AG04450 (cell line): ENCODE data around the gene LY86. TPM values are rescaled to one million over a fixed set of nuclear protein-coding genes. Genes with fewer than 3 reads are reported as not detected.
A peak's percentile ranks its signal among the peaks of the same experiment; 100 is the strongest.

ENCODE experiments used
- CTCF ChIA-PET: fragments of 300-600, 350-600 bp; formaldehyde crosslinking; extraction: SDS; loops from one replicate; lab custom pipeline; 2022; ENCODE audit warnings: antibody characterized with exemption, inconsistent platforms; lab: Charles Lee
- POLR2A ChIA-PET: fragments of 350-600 bp; formaldehyde crosslinking; extraction: SDS; loops from one replicate; lab custom pipeline; 2021; ENCODE audit warnings: antibody characterized with exemption, inconsistent platforms; lab: Yijun Ruan, JAX
- DNase-seq: peaks from one replicate; pipeline ENCODE4 v3.0.0-alpha.2; 2011; ENCODE audit warnings: low read depth, low spot score
- H3K27ac ChIP-seq: one replicate; pipeline ENCODE4 v1.5.1; 2012; ENCODE audit warnings: low read depth, low read length, control low read depth
- H3K27me3 ChIP-seq: one replicate; pipeline ENCODE4 v1.6.0; 2012; ENCODE audit warnings: low read length; ENCODE audit not compliant: control insufficient read depth, insufficient read depth
- H3K4me3 ChIP-seq: 2 replicates; pipeline ENCODE4 v1.5.1; 2011; ENCODE audit warnings: mild to moderate bottlenecking, low read depth, low read length, control low read depth
- H3K9me3 ChIP-seq: 2 replicates; pipeline ENCODE4 v1.5.1; 2012; ENCODE audit warnings: low read length; ENCODE audit not compliant: control insufficient read depth, insufficient read depth
- polyA plus RNA-seq: library from polyadenylated mRNA; depleted of rRNA; stranded (reverse); fragments of >200 nt; gene quantifications from 2 replicates; pipeline ENCODE4 v1.2.3, GENCODE V29; 2011
- TF ChIP-seq, protein P1 (sequence below): IDR thresholded peaks from 2 replicates; pipeline ENCODE4 v1.5.1; 2011; ENCODE audit warnings: low read depth, low read length, control low read depth, inconsistent platforms

The LY86 gene
- polyA plus RNA-seq, 1 experiment = not detected

DNA sequence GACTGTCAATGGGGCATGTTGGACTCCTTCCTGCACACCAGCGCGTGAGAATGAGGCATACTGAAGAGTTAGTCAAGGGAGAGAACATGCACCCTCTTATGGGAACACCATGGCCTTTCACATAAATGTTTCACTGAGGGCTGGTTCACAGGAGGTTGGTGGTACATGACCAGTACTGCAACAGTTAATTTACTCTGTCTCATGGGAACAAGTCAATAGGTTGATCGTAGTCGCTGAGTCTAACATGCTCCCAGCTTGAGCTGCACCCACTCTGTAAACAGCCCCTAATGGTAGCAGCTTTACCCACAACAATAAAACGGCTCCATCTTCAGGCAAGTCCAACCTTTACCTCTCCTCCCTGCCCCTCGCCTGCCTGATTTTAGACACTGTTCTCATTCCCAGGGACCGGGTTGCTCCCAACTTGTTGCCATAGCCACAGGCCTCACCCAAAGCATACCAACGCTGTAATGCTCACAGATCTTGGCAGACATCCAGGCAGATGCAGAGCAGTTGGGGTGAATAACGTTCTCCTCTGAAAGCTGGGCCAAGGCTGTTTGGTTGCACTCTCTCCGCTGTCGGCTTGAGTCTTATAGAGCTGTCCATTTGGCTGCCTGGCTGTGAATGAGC lies 111.3 kb downstream of the LY86 start:
- no peaks in the 10 kb centered on the region for H3K9me3 ChIP-seq
- TF ChIP-seq, protein P1, sequence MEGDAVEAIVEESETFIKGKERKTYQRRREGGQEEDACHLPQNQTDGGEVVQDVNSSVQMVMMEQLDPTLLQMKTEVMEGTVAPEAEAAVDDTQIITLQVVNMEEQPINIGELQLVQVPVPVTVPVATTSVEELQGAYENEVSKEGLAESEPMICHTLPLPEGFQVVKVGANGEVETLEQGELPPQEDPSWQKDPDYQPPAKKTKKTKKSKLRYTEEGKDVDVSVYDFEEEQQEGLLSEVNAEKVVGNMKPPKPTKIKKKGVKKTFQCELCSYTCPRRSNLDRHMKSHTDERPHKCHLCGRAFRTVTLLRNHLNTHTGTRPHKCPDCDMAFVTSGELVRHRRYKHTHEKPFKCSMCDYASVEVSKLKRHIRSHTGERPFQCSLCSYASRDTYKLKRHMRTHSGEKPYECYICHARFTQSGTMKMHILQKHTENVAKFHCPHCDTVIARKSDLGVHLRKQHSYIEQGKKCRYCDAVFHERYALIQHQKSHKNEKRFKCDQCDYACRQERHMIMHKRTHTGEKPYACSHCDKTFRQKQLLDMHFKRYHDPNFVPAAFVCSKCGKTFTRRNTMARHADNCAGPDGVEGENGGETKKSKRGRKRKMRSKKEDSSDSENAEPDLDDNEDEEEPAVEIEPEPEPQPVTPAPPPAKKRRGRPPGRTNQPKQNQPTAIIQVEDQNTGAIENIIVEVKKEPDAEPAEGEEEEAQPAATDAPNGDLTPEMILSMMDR = no peak
- CTCF ChIA-PET = interaction anchor here (0.6 to 1.0 kb wide), 6 partner anchors 22 to 577 kb away, joined by 3 to 4 read pairs (median 3); no protein-coding TSS in a partner anchor
- H3K27me3 ChIP-seq = peaks cover 5% of the 10 kb centered on the region
- H3K4me3 ChIP-seq = no peak overlapping the region
- POLR2A ChIA-PET = interaction anchor here (0.6 kb wide), 1 partner anchor 474 kb away, joined by 5 read pairs; no protein-coding TSS in a partner anchor
- H3K27ac ChIP-seq = peak overlapping the region; percentile 31
- DNase-seq = peak; percentile 86

DNA sequence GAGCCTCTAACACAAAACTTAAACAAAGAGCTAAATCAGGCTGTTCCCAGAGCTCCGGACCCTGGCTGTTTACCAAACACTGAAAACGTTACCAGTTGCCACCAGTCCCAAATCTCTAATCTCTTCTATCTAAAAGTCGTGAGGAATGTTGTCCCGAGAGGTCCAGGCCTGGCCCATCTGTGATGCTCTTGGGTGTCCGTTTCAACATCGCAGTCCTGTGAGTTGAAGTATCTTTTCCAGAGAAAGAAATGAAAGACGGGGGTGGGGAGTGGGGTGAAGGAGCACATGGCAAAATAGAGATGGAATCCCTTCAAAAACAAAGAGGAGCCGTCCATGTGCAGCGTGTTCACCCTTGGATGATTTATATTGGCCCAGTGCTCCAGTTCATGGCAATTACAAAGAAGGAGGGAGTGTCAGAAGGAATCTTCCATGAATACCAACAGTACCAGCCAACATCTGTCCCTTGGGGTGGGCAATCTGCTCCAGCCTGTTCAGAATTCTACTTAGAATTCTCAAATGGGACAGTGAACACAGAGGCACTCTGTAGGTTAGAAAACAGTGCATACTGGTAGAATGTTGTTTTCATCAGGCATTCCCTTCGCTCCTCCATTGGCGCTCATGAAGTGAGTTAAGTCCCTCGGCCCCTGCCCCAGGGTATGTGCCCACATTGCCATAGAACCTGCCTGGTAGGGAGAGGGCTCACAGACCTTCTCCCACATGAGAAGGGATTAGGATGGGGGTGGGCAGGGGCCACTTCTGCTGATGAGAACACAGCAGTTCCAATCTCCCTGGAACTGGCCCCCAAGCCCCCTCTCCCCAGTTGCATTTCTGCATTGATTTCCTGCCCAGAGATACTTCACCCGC lies 112.1 kb downstream of the LY86 start:
- no peak for DNase-seq
- TF ChIP-seq, protein P1 = no peak
- POLR2A ChIA-PET = no interaction called here
- peak overlapping the region; percentile 31 for H3K27ac ChIP-seq
- no peak overlapping the region for H3K4me3 ChIP-seq
- CTCF ChIA-PET = interaction anchor here (0.6 to 1.0 kb wide), 5 partner anchors 21 to 576 kb away, joined by 3 to 4 read pairs (median 3); no protein-coding TSS in a partner anchor
- peaks cover 3% of the 10 kb centered on the region for H3K27me3 ChIP-seq
- H3K9me3 ChIP-seq = no peaks in the 10 kb centered on the region

DNA sequence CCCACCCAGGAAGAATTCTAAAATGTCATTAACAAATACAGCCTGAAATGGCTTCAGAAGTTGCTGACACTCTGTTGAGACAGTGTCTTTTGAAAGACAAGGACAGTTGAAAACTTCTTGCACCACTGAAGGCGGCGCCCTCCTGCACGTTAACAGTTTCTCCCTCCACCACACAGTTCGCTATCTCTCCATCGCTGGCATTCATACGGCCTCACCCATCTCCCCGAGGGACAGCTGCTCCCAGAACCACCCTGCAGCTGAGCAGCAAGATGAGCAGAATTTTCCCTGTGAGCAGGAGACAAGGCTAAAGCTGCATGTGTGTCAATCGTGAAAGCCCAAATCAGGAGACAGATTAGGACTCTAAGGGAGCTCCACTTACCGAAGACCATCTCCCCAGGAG lies 113.3 kb downstream of the LY86 start:
- Histone ChIP-seq H3K9me3 (no peaks in the 10 kb centered on the region), H3K27me3 (peaks cover 3% of the 10 kb centered on the region), H3K4me3 (no peak overlapping the region), H3K27ac (no peak overlapping the region)
- DNase-seq = no peak
- TF ChIP-seq, protein P1 = no peak
- POLR2A ChIA-PET = no interaction called here
- CTCF ChIA-PET = interaction anchor here (1.0 kb wide), 2 partner anchors 23 to 25 kb away, joined by 3 to 6 read pairs; no protein-coding TSS in a partner anchor

DNA sequence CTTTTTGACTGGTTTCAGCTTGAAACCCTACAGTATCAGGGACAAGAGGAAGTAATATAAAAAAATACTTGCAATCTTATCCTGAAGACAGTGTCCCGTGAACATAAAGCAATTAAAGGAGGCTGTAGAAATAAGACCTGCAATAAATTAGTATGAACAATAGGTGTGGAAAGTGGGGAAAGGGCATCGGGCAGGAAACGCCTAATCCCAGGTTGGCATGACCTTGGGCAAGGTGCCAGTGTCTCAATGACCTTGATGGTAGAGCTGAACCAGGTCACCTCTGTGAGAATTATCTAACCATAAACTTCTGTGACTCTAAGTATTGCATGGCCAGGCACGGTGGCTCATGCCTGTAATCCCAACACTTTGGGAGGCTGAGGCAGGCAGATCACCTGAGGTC lies 115.2 kb downstream of the LY86 start:
- Histone ChIP-seq H3K4me3 (no peak overlapping the region), H3K9me3 (no peaks in the 10 kb centered on the region), H3K27me3 (peaks cover 5% of the 10 kb centered on the region), H3K27ac (no peak overlapping the region)
- ChIA-PET POLR2A (interaction anchor here (0.6 kb wide), 1 partner anchor 515 kb away, joined by 13 read pairs; no protein-coding TSS in a partner anchor), CTCF (interaction anchor here (0.7 to 1.0 kb wide), 2 partner anchors 9 to 20 kb away, joined by 3 to 4 read pairs; no protein-coding TSS in a partner anchor)
- TF ChIP-seq, protein P1 = no peak
- DNase-seq = no peak
